Right lobe of liver (tissue), 6 donors: Measurements from ENCODE around the gene NUP85. TPM values are rescaled to one million over a fixed set of nuclear protein-coding genes. Genes with fewer than 3 reads are reported as not detected.

Experiments
- ATAC-seq, 4 donors: fragments of 200-7000 bp; cut with Tn5 transposase; one replicate each; pipeline ENCODE4 v1.9.1; 2020; ENCODE audit warnings: mild to moderate bottlenecking in 4 of 4, moderate library complexity in 4 of 4
- DNase-seq, 3 donors: peaks; one replicate each; pipeline ENCODE4 v3.0.0-alpha.2; 2020
- H3K27ac ChIP-seq, 3 donors: fragments of 200-600 bp; one replicate each; pipeline ENCODE4 v1.8.0; 2022
- H3K27me3 ChIP-seq, 2 donors: fragments of 200-600 bp; one replicate each; pipeline ENCODE4 v1.8.0; 2022
- H3K36me3 ChIP-seq, 4 donors: fragments of 200-600 bp; sonication (generic) in 1 of 4; one replicate each; pipeline versions ENCODE4 v1.5.1 to v1.8.0; 2017 to 2022; ENCODE audit warnings: control low read depth in 1 of 4
- H3K4me1 ChIP-seq, 4 donors: fragments of 200-600 bp; sonication (generic) in 1 of 4; one replicate each; pipeline versions ENCODE4 v1.5.1 to v1.8.0; 2017 to 2022; ENCODE audit warnings: control low read depth in 1 of 4
- H3K4me3 ChIP-seq, 3 donors: fragments of 200-600 bp; one replicate each; pipeline ENCODE4 v1.8.0; 2022
- H3K9me3 ChIP-seq, 4 donors: fragments of 200-600 bp; sonication (generic) in 1 of 4; one replicate each; pipeline versions ENCODE4 v1.5.1 to v1.8.0; 2017 to 2022; ENCODE audit warnings: control low read depth in 1 of 4
- POLR2A ChIP-seq: fragments of 450-650 bp; IDR thresholded peaks from one replicate; pipeline ENCODE4 v1.6.1; 2017; ENCODE audit warnings: antibody characterized with exemption, mild to moderate bottlenecking
- WGBS: methylation state at CpG from one replicate; pipeline ENCODE4 v1.1.6; 2018; ENCODE audit warnings: low coverage, low lambda C conversion rate; ENCODE audit not compliant: insufficient coverage; ENCODE audit errors: missing lambda C conversion rate; 5-methylcytosine and 5-hydroxymethylcytosine counted together
- intact Hi-C, 2 donors: fragments of 100-400 bp; cut with DNase I; formaldehyde crosslinking; loops; one replicate each; pipeline versions ENCODE4 v1.11.2 to v1.14.1; 2022
- total RNA-seq, 6 experiments: library from RNA; depleted of rRNA in 2 of 6; stranded (reverse); fragments of >200 nt in 2 of 6; fragmentation: NEBNext Ultra II Directional in 3 of 6; extraction: Animal tissue kit (Norgen Biotek cat#: 25700) in 3 of 6; gene quantifications; one replicate each; pipeline versions ENCODE4 v1.1.0 to v1.2.4, GENCODE V29; 2016 to 2023
- TF ChIP-seq, protein P1 (sequence below), 4 donors: fragments of 200-600 bp in 3 of 4; fragments of 450-650 bp in 1 of 4; IDR thresholded peaks; one replicate each; pipeline versions ENCODE4 v1.5.1 to v1.8.0; 2016 to 2022; ENCODE audit warnings: antibody characterized with exemption in 4 of 4, mild to moderate bottlenecking in 2 of 4
- donor health status: DM: no; HTN: yes; CAD: no.
- donor health status: DM: no; HTN: no; CAD: no.
- donor health status: DM: no; HTN: no; CAD: no.
- donor health status: DM: no; HTN: yes; CAD: no.
- donor health status: DM: no; HTN: yes; CAD: no.

NUP85 gene
- total RNA-seq, 6 experiments from 2014 or later, result 15.3 to 32.8 (median 25.9) TPM

DNA sequence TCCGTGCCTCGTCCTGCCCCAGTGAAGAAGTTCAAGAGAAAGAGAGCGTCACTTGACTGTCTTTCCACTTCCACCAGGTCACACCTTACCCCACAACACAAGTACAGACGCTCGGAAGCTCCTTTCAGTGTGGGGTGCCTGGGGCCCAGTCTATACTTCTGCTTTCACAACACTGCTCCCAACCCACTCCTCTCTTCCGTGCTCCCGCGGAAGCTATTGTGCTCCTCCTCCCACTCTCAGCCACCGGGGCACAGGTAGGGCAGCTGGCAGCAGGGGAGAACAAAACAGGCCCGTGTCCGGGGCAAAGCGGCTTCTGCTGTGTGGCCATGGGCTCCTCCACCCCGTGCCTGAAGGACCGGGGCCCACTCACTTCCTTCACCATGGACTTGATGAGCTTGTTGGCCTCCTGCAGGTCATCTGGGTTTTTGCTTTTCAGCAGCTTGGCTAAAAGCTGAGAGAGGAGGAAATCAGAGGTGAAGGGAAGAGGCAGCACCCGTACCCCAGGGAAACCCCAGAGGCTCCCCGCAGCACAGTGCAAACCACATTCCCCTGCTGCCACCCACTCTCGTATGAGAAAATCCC is 37.1 kb downstream of the NUP85 start:
- Histone ChIP-seq H3K4me1 (peaks cover 0 to 3% (median 0%) of the 10 kb centered on the region in 4 donors), H3K27ac (no peak overlapping the region), H3K36me3 (peaks cover 0 to 71% (median 19%) of the 10 kb centered on the region in 4 donors), H3K4me3 (no peak overlapping the region), H3K9me3 (no peaks in the 10 kb centered on the region), H3K27me3 (no peaks in the 10 kb centered on the region)
- TF ChIP-seq POLR2A, result no peak
- TF ChIP-seq, protein P1, sequence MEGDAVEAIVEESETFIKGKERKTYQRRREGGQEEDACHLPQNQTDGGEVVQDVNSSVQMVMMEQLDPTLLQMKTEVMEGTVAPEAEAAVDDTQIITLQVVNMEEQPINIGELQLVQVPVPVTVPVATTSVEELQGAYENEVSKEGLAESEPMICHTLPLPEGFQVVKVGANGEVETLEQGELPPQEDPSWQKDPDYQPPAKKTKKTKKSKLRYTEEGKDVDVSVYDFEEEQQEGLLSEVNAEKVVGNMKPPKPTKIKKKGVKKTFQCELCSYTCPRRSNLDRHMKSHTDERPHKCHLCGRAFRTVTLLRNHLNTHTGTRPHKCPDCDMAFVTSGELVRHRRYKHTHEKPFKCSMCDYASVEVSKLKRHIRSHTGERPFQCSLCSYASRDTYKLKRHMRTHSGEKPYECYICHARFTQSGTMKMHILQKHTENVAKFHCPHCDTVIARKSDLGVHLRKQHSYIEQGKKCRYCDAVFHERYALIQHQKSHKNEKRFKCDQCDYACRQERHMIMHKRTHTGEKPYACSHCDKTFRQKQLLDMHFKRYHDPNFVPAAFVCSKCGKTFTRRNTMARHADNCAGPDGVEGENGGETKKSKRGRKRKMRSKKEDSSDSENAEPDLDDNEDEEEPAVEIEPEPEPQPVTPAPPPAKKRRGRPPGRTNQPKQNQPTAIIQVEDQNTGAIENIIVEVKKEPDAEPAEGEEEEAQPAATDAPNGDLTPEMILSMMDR (IDR thresholded peaks at IDR 0.05), result no peak
- 73% methylated on average over 8 of the region's 17 CpGs for WGBS
- ATAC-seq (no peak), DNase-seq (no peak)
- intact Hi-C loops, result no loop called here

DNA sequence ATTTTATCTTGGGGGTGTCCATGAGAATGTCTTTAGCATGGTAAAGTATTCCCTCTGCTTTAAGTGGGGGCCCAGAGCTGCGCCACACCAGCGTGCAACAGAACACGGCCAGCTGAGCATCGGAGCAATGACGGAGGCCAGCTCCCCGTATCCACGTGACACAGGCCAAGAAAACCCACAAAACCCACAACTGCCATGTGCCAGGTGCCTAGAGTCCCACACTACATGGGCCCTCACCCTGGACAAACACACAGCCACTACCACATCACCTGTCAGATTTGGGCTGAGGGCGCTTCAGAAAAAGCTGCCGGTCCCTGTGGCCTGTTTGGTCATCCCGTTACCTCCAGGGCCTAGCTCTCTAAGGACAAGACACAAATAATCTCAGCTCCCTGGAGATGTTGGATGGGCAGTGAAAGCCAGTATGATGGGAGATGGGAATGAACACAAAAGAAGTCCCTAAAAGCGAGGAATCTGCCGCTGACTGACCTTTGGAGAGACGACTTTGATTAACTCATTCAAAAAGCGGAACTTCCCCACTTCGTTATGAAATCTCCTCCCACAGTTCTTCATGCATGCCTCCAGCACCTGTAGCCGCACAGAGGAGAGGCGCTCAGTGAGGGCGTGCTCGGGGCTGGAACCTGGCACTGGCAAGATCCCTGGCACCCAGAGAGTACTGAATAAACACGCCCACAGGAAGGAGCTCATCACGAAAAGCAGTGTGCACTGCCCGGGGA is 38.8 kb downstream of the NUP85 start:
- no peak for DNase-seq
- TF ChIP-seq, protein P1 (IDR thresholded peaks at IDR 0.05), result no peak
- peak in 1 of 4 donors; percentile 67 for ATAC-seq
- Histone ChIP-seq H3K4me1 (no peaks in the 10 kb centered on the region), H3K9me3 (no peaks in the 10 kb centered on the region), H3K27ac (no peak overlapping the region), H3K4me3 (no peak overlapping the region), H3K27me3 (no peaks in the 10 kb centered on the region), H3K36me3 (peaks cover 0 to 63% (median 15%) of the 10 kb centered on the region in 4 donors)
- intact Hi-C loops, result no loop called here
- 62% methylated on average over 9 of the region's 22 CpGs for WGBS

DNA sequence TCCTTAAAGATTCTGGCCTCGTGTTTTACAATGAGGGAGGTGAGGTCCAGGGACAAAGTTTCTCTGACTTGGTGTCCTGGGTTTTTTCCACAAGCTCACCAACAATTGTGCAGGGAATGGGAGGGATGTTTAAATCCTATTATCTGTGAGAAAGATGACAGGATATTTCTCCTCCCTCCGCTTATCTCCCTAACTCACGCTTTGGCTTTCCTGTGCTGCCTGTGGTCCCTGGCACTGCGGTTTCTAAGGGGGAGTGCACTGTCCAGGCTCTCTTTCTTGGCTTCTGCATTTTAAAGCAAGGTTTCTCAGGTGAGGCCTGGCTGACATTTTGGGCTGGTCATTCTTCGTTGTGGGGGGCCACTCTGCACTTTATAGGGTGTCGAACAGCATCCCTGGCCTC is 39.5 kb downstream of the NUP85 start:
- no peaks in the 10 kb centered on the region for H3K9me3 ChIP-seq
- H3K27me3 ChIP-seq, result no peaks in the 10 kb centered on the region
- no peaks in the 10 kb centered on the region for H3K4me1 ChIP-seq
- intact Hi-C loops, result no loop called here
- no peak for TF ChIP-seq POLR2A
- TF ChIP-seq, protein P1 (IDR thresholded peaks at IDR 0.05), result no peak
- peaks cover 0 to 58% (median 15%) of the 10 kb centered on the region in 4 donors for H3K36me3 ChIP-seq
- no peak overlapping the region for H3K27ac ChIP-seq
- H3K4me3 ChIP-seq, result no peak overlapping the region
- DNase-seq (no peak), ATAC-seq (no peak)
- 93% methylated on average over 5 of the region's 6 CpGs for WGBS

DNA sequence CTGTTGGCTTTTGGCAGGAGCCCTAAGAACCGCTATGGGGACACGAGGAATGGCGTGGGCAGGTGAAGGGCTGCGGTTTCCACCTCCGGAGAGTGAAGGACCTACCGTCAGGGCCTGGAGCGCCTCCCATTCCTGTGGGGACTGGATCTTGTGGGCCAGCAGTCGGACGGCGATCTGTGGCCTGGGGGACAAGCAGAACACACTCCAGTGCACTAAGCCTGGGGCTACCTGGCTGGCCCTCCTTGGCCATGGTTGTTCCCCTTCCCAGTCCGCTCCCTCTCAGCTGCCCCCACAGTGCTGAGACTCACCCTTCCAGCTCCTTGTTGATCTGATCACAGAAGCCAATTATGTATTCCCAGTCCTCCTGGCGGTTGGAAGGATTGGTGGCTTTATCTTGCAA is 40.9 kb downstream of the NUP85 start:
- 60% methylated on average over 1 of the region's 12 CpGs for WGBS
- DNase-seq (no peak), ATAC-seq (no peak)
- H3K4me1 ChIP-seq, result no peaks in the 10 kb centered on the region
- peaks cover 0 to 44% (median 15%) of the 10 kb centered on the region in 4 donors for H3K36me3 ChIP-seq
- no peaks in the 10 kb centered on the region for H3K9me3 ChIP-seq
- H3K27ac ChIP-seq, result no peak overlapping the region
- TF ChIP-seq, protein P1 (IDR thresholded peaks at IDR 0.05), result no peak
- TF ChIP-seq POLR2A, result no peak
- no peaks in the 10 kb centered on the region for H3K27me3 ChIP-seq
- no peak overlapping the region for H3K4me3 ChIP-seq
- intact Hi-C loops, result no loop called here
